Esophagus mucosa (tissue), 1 donor: ENCODE results near the gene EXOSC7. TPM values are rescaled to one million over a fixed set of nuclear protein-coding genes. Genes with fewer than 3 reads are reported as not detected.

Source experiments
- ATAC-seq: fragments of 200-7000 bp; cut with Tn5 transposase; one replicate; pipeline ENCODE4 v1.9.1; 2020
- total RNA-seq: library from RNA; stranded (reverse); gene quantifications from one replicate; pipeline ENCODE4 v1.2.4, GENCODE V29; 2023
- donor health status: DM: yes; HTN: yes; CAD: no.

Gene EXOSC7
- total RNA-seq, 1 donor from 2014 or later: 32.5 TPM

DNA sequence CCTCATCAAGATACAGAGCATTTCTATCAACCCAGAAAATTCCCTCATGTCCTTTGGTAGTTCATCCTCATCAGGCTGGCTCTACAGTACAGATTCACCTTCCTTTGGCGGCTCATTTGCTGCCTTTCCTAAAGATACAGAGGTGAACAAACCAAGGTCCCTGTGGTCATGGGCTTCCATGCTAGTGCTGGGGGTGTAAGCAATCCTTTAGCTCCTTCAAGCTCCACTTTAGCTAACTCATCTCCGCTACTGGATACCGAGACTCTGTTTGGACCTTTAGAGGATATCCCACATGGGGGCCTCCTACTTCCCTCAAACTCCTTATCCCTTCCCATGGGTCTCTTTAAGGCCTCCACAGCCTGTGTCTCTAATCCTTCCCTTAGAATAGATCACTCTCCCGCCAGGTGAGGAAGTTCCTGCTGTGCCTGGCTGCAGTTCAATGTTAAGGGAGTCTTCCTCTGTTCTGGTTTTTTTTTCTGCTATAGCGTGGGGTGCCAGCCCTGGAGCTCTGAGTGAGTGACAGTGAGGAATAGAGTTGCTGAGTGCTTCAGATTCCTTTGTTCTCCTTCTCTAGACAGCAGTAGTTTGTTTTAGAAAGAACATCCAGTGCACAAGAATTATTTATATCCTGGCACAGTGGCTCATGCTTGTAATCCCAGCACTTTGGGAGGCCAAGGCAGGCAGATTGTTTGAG is 80.7 kb downstream of the EXOSC7 start:
- peak; percentile 23 for ATAC-seq

GRCh38 chr3:45057557-45057956 is 81.5 kb downstream of the EXOSC7 start:
- no peak for ATAC-seq

DNA sequence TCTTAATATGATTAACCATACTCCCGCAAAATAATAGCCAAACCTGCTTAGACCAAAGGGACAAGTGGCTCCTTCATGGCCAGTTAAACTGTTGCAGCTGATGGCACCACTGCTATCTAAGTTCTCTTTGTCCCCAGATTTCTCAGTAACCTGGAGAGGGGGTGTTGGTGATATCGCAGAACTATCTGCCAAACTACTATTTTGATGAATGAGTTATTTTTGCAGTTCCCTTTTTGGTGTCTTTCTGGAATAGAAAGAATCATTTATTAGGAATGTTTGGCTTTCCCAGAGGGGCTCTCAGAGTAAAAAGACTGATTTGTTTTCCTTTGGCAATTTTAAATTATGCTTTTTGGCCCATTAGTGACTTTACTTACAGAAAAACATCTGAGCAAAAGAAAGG is 83.1 kb downstream of the EXOSC7 start:
- ATAC-seq: no peak

DNA sequence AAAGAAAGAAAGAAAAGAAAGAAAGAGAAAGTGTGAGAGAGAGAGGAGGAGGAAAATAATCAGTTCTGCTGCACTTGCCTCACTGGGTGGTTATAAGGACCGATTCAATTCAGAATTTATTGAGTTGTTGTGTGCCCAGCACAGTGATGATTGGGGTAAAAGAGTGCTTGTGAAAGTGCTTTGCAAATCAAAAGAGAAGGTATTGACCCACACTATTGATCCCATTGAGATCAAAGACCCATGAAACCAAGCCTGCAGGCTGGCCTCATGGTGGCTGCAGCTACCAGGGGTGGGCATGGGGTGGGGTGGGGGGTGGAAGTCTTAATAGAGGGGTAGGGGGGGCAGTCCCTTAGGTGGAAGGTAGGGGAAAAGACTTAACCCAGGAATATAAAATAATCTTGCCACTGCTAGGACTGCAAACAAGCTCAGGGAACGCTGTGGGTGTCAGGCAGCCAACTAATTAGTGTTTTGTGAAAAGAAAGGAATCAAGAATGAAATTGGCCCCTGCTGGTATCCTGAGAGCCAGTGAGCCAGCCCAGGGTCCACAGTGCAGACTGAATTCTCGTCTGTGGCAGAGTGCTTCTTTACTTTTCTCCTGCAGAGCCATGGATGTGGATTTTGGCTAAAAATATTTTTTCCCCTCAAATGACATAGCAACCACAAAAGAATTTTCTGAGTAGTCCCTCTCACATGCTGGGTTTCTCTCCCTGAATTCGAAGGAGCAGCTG is 84.3 kb downstream of the EXOSC7 start:
- ATAC-seq: no peak

Other genes with a start within 250 kb of the EXOSC7 start
- 1.1 TPM for gene ZNF501, start 246.6 kb upstream of the EXOSC7 start, total RNA-seq
- gene KIAA1143, start 214.6 kb upstream of the EXOSC7 start, total RNA-seq: 10.6 TPM
- gene KIF15, start 214.4 kb upstream of the EXOSC7 start, total RNA-seq: 7.3 TPM
- 10.1 TPM for gene TMEM42, start 114.3 kb upstream of the EXOSC7 start, total RNA-seq
- gene TGM4, start 101.6 kb upstream of the EXOSC7 start, total RNA-seq: not detected
- 72.3 TPM for gene ZDHHC3, start 70 bp upstream of the EXOSC7 start, total RNA-seq
- 3.1 TPM for gene CLEC3B, start 50.1 kb downstream of the EXOSC7 start, total RNA-seq
- gene CDCP1, start 170.1 kb downstream of the EXOSC7 start, total RNA-seq: 85.6 TPM